ENCODE measurements around the gene TLE4. TPM values are rescaled to one million over a fixed set of nuclear protein-coding genes. Genes with fewer than 3 reads are reported as not detected.

The TLE4 gene
- polyA plus RNA-seq, 1 of the 3 experiments (the other 2 are of a cell fraction): 40.4 TPM

GRCh38 chr9:79681576-79681975, 109.8 kb downstream of the TLE4 start:
- peaks cover under 1 to 16% of the 10 kb centered on the region in 2 experiments for H3K36me3 ChIP-seq (replicated peaks in 1 of 2; ENCODE audit: control insufficient read depth in 1 of 2, insufficient read depth in 2 of 2, low read length in 1 of 2)
- no peak overlapping the region for H2AFZ ChIP-seq (ENCODE audit: low read depth)
- H3F3A ChIP-seq (replicated peaks; ENCODE audit: insufficient read depth): peaks cover 27% of the 10 kb centered on the region
- no peak for TF ChIP-seq USF1 (IDR thresholded peaks at IDR 0.05; ENCODE audit: borderline replicate concordance, low read depth)
- TF ChIP-seq GATA2 (CRISPR knock-in tag; IDR thresholded peaks at IDR 0.05): no peak
- no peak for TF ChIP-seq ELF1 (IDR thresholded peaks at IDR 0.05)
- TF ChIP-seq RCOR1 (IDR thresholded peaks at IDR 0.05; ENCODE audit: low read length): no peak
- TF ChIP-seq MEF2A (IDR thresholded peaks at IDR 0.05; ENCODE audit: borderline replicate concordance, low read depth): no peak
- TF ChIP-seq FOXJ3 (CRISPR knock-in tag; IDR thresholded peaks at IDR 0.05): no peak
- no peak for TF ChIP-seq JUND (IDR thresholded peaks at IDR 0.05)
- no peak for TF ChIP-seq ZBTB33 (IDR thresholded peaks at IDR 0.05; ENCODE audit: borderline replicate concordance, low read depth)
- TF ChIP-seq FOSL2 (IDR thresholded peaks at IDR 0.05; ENCODE audit: borderline replicate concordance, low read depth): no peak
- TF ChIP-seq TAF1 (IDR thresholded peaks at IDR 0.05; ENCODE audit: borderline replicate concordance, low read depth, low read length): no peak
- TF ChIP-seq NRF1 (IDR thresholded peaks at IDR 0.05; ENCODE audit: low read depth, low read length): no peak
- no peak for TF ChIP-seq SIN3A (IDR thresholded peaks at IDR 0.05; ENCODE audit: borderline replicate concordance, low read depth, low read length)
- no peak for TF ChIP-seq EZH2phosphoT487 (IDR thresholded peaks at IDR 0.05; ENCODE audit: borderline replicate concordance, low read depth)
- TF ChIP-seq USF2 (IDR thresholded peaks at IDR 0.05; ENCODE audit: borderline replicate concordance, low read depth, low read length): no peak
- no peak for TF ChIP-seq CHD2 (IDR thresholded peaks at IDR 0.05; ENCODE audit: low read length, partially characterized antibody)
- no peak for TF ChIP-seq RFX5 (IDR thresholded peaks at IDR 0.05; ENCODE audit: low read length)
- no peak for TF ChIP-seq TCF12 (IDR thresholded peaks at IDR 0.05)
- peak overlapping the region; percentile 11 to 63; a peak in 2 of 4 replicates for H3K27ac ChIP-seq (ENCODE audit: low read depth in 2 of 2, low read length in 1 of 2)
- ChIA-PET POLR2A (no interaction called here), CTCF (no interaction called here)
- DNase-seq: no peak
- no peaks in the 10 kb centered on the region for H3K9me2 ChIP-seq
- no peak overlapping the region for H3K4me2 ChIP-seq
- H3K79me2 ChIP-seq (ENCODE audit: insufficient read depth): peaks cover 54% of the 10 kb centered on the region
- H3K4me3 ChIP-seq (ENCODE audit: low read depth in 2 of 2, low read length in 1 of 2): no peak overlapping the region
- no peaks in the 10 kb centered on the region for H3K27me3 ChIP-seq (ENCODE audit: insufficient read depth)
- no peaks in the 10 kb centered on the region for H3K9me3 ChIP-seq
- peaks cover 11 to 29% of the 10 kb centered on the region in 2 experiments for H3K4me1 ChIP-seq (ENCODE audit: control insufficient read depth in 1 of 2, insufficient read depth in 2 of 2, low read depth in 1 of 2, low read length in 1 of 2)
- H4K20me1 ChIP-seq (ENCODE audit: insufficient read depth): peaks cover 6% of the 10 kb centered on the region
- no peak overlapping the region for H3K9ac ChIP-seq

Data from SK-N-SH (cell line).